OCI-LY1 (cell line): ENCODE results near the gene POLR3F.

Source experiments
- CTCF ChIP-seq: fragments of 200-600 bp; sonication (generic), shearing (Covaris generic); IDR thresholded peaks from 2 replicates; pipeline ENCODE4 v1.5.1; 2017; ENCODE audit warnings: mild to moderate bottlenecking, antibody characterized with exemption, low read length, moderate library complexity, mixed read lengths
- EZH2 ChIP-seq: fragments of 200-600 bp; sonication (generic), shearing (Covaris generic); IDR thresholded peaks from 2 replicates; pipeline ENCODE4 v1.8.0; 2017; ENCODE audit warnings: borderline replicate concordance, mixed run types, mild to moderate bottlenecking, antibody characterized with exemption, low read length, moderate library complexity, mixed read lengths

DNA sequence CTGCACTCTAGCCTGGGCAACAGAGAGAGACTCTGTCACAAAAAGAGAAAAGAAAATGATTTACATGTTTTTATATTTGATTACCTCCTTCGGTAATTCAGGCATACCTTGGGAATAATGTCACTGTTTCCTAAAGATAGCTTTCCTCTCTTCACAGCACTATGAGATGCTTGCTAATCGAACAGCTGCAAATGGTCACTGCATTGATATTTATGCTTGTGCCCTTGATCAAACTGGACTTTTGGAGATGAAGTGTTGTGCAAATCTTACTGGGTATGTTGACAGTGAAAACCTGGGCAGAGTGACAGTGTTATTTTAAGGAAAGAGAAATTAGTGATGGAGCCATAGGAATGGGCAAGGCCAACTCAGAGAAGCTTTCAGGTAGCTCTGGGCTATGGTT, 60.1 kb downstream of the POLR3F start:
- TF ChIP-seq CTCF, result no peak
- no peak for TF ChIP-seq EZH2
